Common myeloid progenitor, CD34-positive (primary cell): ENCODE results near the gene CTSD.

Experiments used
- CTCF ChIA-PET: fragments of 350-600 bp; sonication (Branson Sonifier 250); formaldehyde crosslinking; loops from one replicate; lab custom pipeline; 2021; ENCODE audit warnings: antibody characterized with exemption; lab: Charles Lee
- POLR2A ChIA-PET: fragments of 350-600 bp; sonication (Branson Sonifier 250); formaldehyde crosslinking; loops from one replicate; lab custom pipeline; 2021; ENCODE audit warnings: antibody characterized with exemption; lab: Charles Lee
- DNase-seq, 3 donors: peaks; one replicate each; pipeline versions ENCODE4 v3.0.0 to v3.0.0-alpha.2; 2013
- H3K27ac ChIP-seq, 2 experiments: 1 replicate in 1 of 2; 2 replicates in 1 of 2; pipeline ENCODE4 v1.7.0; 2013; ENCODE audit warnings: inconsistent platforms in 2 of 2, low read length in 2 of 2, mild to moderate bottlenecking in 2 of 2, low read depth in 1 of 2, moderate library complexity in 1 of 2; ENCODE audit not compliant: severe bottlenecking in 2 of 2, insufficient read depth in 1 of 2, poor library complexity in 1 of 2
- H3K27me3 ChIP-seq, 5 experiments: replicated peaks in 2 of 5; 1 replicate in 3 of 5; 2 replicates in 2 of 5; pipeline versions ENCODE4 v1.6.1 to v1.7.0; 2013; ENCODE audit warnings: low read length in 4 of 5, mild to moderate bottlenecking in 2 of 5, moderate library complexity in 2 of 5, inconsistent platforms in 1 of 5; ENCODE audit not compliant: insufficient read depth in 5 of 5, control insufficient read depth in 4 of 5
- H3K36me3 ChIP-seq, 4 experiments: 1 replicate in 2 of 4; 2 replicates in 2 of 4; pipeline versions ENCODE4 v1.6.1 to v1.7.0; 2013; ENCODE audit warnings: low read length in 3 of 4, control low read depth in 1 of 4, mild to moderate bottlenecking in 1 of 4; ENCODE audit not compliant: control insufficient read depth in 4 of 4, insufficient read depth in 4 of 4
- H3K4me1 ChIP-seq, 4 experiments: 1 replicate in 3 of 4; 2 replicates in 1 of 4; pipeline versions ENCODE4 v1.6.1 to v1.7.1; 2013; ENCODE audit warnings: low read length in 3 of 4, mild to moderate bottlenecking in 3 of 4, control low read depth in 1 of 4, inconsistent platforms in 1 of 4, moderate library complexity in 1 of 4; ENCODE audit not compliant: control insufficient read depth in 4 of 4, insufficient read depth in 4 of 4; ENCODE audit errors: control extremely low read depth in 1 of 4
- H3K4me3 ChIP-seq, 7 experiments: 1 replicate in 4 of 7; 2 replicates in 3 of 7; pipeline versions ENCODE4 v1.5.1 to v1.7.0; 2013; ENCODE audit warnings: mild to moderate bottlenecking in 7 of 7, low read length in 6 of 7, moderate library complexity in 6 of 7, inconsistent platforms in 2 of 7, low read depth in 2 of 7, control low read depth in 1 of 7; ENCODE audit not compliant: insufficient read depth in 4 of 7, control insufficient read depth in 1 of 7; ENCODE audit errors: extremely low read depth in 1 of 7
- H3K9me3 ChIP-seq, 5 experiments: 1 replicate in 4 of 5; 2 replicates in 1 of 5; pipeline versions ENCODE4 v1.6.1 to v1.7.1; 2013; ENCODE audit warnings: low read length in 4 of 5, mild to moderate bottlenecking in 2 of 5, inconsistent platforms in 1 of 5, low read depth in 1 of 5, moderate library complexity in 1 of 5; ENCODE audit not compliant: control insufficient read depth in 4 of 5, insufficient read depth in 2 of 5; ENCODE audit errors: control extremely low read depth in 1 of 5
- WGBS: methylation state at CpG from one replicate; pipeline ENCODE4 v1.1.5; 2013; ENCODE audit not compliant: insufficient coverage; 5-methylcytosine and 5-hydroxymethylcytosine counted together

Gene CTSD

GRCh38 chr11:1748636-1749394 lies 14.9 kb downstream of the CTSD start:
- H3K36me3 ChIP-seq, result peaks cover 0 to 24% (median 3%) of the 10 kb centered on the region in 4 experiments
- H3K27me3 ChIP-seq, result peaks cover 0 to 28% (median 5%) of the 10 kb centered on the region in 5 experiments
- WGBS, result under 1% methylated on average over 61 of the region's 84 CpGs
- peaks cover 0 to 64% (median 59%) of the 10 kb centered on the region in 4 experiments for H3K4me1 ChIP-seq
- POLR2A ChIA-PET, result interaction anchor here (0.9 kb wide), 1 partner anchor 10 kb away, joined by 3 read pairs; no protein-coding TSS in a partner anchor
- H3K27ac ChIP-seq, result no peak overlapping the region
- peak overlapping the region in 6 of 7 experiments; percentile 29 to 70 (median 45) for H3K4me3 ChIP-seq
- no peaks in the 10 kb centered on the region for H3K9me3 ChIP-seq
- CTCF ChIA-PET, result interaction anchor here (0.7 to 1.0 kb wide), 2 partner anchors 24 to 42 kb away, joined by 3 read pairs; no protein-coding TSS in a partner anchor
- DNase-seq, result peak in 2 of 3 donors; percentile 43 to 56

GRCh38 chr11:1747753-1748635 lies 15.7 kb downstream of the CTSD start:
- peaks cover 0 to 17% (median 0%) of the 10 kb centered on the region in 4 experiments for H3K36me3 ChIP-seq
- H3K27ac ChIP-seq, result no peak overlapping the region
- CTCF ChIA-PET, result interaction anchor here (0.7 to 1.7 kb wide), 2 partner anchors 41 to 61 kb away, joined by 3 to 4 read pairs; no protein-coding TSS in a partner anchor
- peak overlapping the region in 5 of 7 experiments; percentile 29 to 70 (median 50) for H3K4me3 ChIP-seq
- DNase-seq, result peak in 1 of 3 donors; percentile 31
- WGBS, result 59% methylated on average over 43 of the region's 72 CpGs
- peaks cover 0 to 29% (median 5%) of the 10 kb centered on the region in 5 experiments for H3K27me3 ChIP-seq
- H3K9me3 ChIP-seq, result no peaks in the 10 kb centered on the region
- H3K4me1 ChIP-seq, result peaks cover 0 to 56% (median 52%) of the 10 kb centered on the region in 4 experiments
- POLR2A ChIA-PET, result no interaction called here

GRCh38 chr11:1746956-1747752 lies 16.6 kb downstream of the CTSD start:
- Histone ChIP-seq H3K27me3 (peaks cover 0 to 31% (median 5%) of the 10 kb centered on the region in 5 experiments), H3K4me1 (peaks cover 0 to 48% (median 43%) of the 10 kb centered on the region in 4 experiments), H3K9me3 (no peaks in the 10 kb centered on the region), H3K4me3 (no peak overlapping the region), H3K36me3 (peaks cover 0 to 9% (median 0%) of the 10 kb centered on the region in 4 experiments), H3K27ac (no peak overlapping the region)
- 98% methylated on average over 18 of the region's 21 CpGs for WGBS
- ChIA-PET CTCF (interaction anchor here (1.7 kb wide), 1 partner anchor 62 kb away, joined by 4 read pairs; no protein-coding TSS in a partner anchor), POLR2A (no interaction called here)
- no peak for DNase-seq

- Histone ChIP-seq H3K4me3 (no peak overlapping the region), H3K4me1 (peaks cover 0 to 42% (median 37%) of the 10 kb centered on the region in 4 experiments), H3K9me3 (no peaks in the 10 kb centered on the region), H3K36me3 (peaks cover 0 to 2% (median 0%) of the 10 kb centered on the region in 4 experiments), H3K27me3 (peaks cover 0 to 35% (median 5%) of the 10 kb centered on the region in 5 experiments), H3K27ac (no peak overlapping the region)
- DNase-seq, result no peak
- POLR2A ChIA-PET, result no interaction called here
- CTCF ChIA-PET, result interaction anchor here (1.7 kb wide), 1 partner anchor 62 kb away, joined by 4 read pairs; no protein-coding TSS in a partner anchor
- WGBS, result 82% methylated on average over 19 of the region's 22 CpGs
Measured at GRCh38 chr11:1746511-1746931, 17.2 kb downstream of the CTSD start.

- DNase-seq, result no peak
- no peak overlapping the region for H3K27ac ChIP-seq
Measured at GRCh38 chr11:1745701-1746320, 17.9 kb downstream of the CTSD start.

More at GRCh38 chr11:1745701-1746320, 17.9 kb downstream of the CTSD start:
- peaks cover 0 to 35% (median 5%) of the 10 kb centered on the region in 5 experiments for H3K27me3 ChIP-seq
- WGBS, result 96% methylated on average over 12 of the region's 14 CpGs
- H3K4me3 ChIP-seq, result no peak overlapping the region
- peaks cover 0 to 35% (median 30%) of the 10 kb centered on the region in 4 experiments for H3K4me1 ChIP-seq
- no peaks in the 10 kb centered on the region for H3K36me3 ChIP-seq
- CTCF ChIA-PET, result no interaction called here
- POLR2A ChIA-PET, result no interaction called here
- no peaks in the 10 kb centered on the region for H3K9me3 ChIP-seq
